Stimulated activated naive CD8-positive, alpha-beta T cell treated with anti-CD3 and anti-CD28 coated beads, Interleukin-15, Interleukin-2, amounts not matched to agents 100 U/mL and 50 U/mL, for 24 hours (primary cell): ENCODE results near the gene ZBTB2.
"Not testable (repeated sequence)": the region's sequence is repeated elsewhere in the genome, so short reads cannot be mapped to it uniquely, and the experiment has no call there.

Experiments
- ATAC-seq: fragments of 150-1000 bp; cut with Tn5 transposase; one replicate; pipeline ENCODE4 v1.10.0; 2021
- DNase-seq: peaks from one replicate; pipeline ENCODE4 v3.0.0; 2021

ZBTB2 gene

DNA sequence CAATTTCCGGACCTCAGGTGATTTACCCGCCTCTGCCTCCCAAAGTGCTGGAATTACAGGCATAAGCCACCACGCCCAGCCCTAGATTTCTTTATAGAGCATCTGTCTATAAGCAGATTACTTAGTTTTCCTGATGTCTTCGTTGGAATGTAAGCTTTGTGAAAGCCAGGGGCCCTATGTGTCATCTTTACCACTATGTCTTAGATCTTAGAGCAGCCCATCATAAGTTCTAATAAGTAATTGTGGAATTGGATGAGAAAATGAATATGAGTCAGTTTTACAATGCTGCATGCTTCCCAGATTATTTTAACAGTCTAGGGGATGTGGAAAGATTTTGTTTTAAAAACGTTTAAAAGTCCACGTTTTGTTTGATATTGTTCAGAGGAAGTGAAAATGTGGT is 9.1 kb upstream of the ZBTB2 start:
- ATAC-seq (no peak), DNase-seq (no peak)

DNA sequence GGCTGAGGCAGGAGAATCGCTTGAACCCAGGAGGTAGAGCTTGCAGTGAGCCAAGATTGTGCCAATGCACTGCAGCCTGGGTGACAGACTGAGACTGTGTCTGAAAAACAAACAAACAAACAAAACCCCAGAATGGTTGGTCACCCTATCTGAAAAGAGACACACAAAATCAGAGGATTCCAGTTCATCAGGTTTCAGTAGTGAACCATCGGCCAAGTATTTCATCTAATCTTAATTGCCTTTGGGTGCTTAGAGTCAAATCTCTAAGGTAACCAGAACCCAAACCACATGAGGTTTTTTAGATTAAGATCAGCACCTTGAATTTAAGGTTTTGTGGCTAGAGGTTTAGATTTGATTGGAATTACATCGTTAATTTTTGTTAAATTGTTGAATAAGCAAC is 8.3 kb upstream of the ZBTB2 start:
- no peak for DNase-seq
- ATAC-seq = no peak

DNA sequence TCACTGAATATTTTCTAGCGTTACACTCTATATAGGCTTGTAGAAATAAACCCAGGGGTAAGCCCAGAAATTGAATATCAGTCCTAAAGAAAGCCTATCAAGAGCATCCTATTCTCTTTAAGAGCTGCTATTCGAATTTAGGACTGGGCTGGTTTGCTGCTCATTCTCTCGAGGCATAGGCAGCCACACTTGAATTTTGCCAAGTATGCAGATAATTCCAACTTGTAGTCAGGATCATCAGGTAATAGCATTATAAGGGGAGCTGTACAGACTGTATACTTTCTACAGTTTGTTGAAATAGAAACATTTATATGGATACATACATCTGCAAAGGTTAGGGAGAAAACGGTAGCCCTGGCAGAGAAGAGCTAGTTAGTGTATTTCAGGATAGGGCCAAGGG is 2.1 kb upstream of the ZBTB2 start:
- ATAC-seq (no peak), DNase-seq (no peak)

DNA sequence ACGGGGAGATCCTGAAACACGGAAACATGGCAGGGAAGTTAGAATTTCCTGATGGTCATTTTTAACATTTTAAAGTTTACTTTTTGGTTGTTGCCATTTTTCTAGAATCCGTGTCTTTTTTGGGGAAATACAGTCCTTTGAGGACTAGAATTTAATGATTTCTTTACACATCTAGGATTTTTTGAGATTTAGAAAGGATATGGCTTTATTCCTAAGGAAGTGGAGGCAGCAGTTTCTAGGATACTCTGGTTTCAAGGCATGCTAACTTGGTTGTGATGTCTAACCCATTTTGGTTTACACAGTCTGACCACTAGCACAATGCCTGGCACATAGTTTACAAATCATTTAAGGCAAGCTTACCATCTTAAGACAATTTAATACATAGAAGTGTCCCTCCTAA is 1.1 kb upstream of the ZBTB2 start:
- no peak for DNase-seq
- ATAC-seq = no peak

DNA sequence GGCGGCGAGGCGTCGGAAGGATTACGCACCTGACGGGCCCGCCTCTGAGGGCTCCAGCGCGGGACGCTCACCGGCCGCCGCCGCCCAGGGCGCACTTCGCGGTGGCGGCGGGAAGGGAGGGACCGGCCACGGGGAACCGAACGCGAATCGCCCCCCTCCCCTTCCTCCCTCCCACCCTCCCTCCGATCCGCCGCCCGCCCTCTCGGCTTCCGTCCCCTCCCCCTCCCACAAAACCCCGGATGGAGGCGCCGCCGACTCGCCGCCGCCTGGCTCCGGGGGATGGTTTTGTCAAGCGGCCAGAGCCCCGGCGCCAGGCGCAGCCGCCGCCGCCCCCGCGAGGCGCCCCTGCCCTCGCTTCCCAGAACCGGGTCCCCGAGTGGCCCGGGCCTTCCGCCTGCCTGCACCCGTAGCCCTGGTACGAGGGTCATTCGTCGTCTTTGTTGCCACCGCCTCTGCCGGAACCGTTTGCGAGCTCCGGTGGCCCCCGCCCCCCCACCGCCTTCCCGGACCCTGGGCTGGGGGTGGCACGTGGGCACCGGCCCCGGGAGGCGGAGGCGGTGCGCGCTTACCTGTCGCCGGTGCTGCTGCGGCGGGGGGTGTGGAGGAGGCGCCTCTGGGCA is 398 bp downstream of the ZBTB2 start:
- peak; percentile 85 for DNase-seq
- ATAC-seq = peak; percentile 6

DNA sequence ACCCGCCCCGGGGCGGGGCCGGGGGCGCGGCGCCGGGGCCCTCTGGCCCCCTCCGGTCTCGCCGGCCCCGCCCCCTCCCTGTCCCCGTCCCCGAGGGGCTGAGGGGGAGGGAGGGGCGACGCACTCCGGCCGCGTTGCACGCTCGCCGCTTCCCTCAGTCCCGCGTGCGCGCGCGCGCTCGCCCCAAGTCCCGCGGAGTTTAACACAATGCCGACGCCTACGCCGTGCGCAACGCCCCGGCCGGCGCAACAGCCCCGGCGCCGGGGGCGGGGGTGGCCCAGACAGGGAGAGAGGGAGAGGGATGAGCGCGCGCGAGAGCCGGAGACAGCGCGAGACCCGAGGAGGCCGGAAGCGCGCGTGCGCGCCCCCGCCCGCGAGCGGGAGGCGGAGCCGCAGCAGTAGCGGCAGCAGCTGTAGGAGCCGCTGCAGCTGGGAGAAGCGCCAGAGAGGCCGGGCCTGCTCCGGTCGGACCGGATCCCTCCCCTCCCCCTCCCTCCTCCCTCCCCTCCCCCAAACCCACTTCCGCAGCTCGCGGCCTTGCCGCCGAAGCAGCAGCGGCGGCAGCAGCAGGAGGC is 996 bp downstream of the ZBTB2 start:
- DNase-seq = peak; percentile 98

DNA sequence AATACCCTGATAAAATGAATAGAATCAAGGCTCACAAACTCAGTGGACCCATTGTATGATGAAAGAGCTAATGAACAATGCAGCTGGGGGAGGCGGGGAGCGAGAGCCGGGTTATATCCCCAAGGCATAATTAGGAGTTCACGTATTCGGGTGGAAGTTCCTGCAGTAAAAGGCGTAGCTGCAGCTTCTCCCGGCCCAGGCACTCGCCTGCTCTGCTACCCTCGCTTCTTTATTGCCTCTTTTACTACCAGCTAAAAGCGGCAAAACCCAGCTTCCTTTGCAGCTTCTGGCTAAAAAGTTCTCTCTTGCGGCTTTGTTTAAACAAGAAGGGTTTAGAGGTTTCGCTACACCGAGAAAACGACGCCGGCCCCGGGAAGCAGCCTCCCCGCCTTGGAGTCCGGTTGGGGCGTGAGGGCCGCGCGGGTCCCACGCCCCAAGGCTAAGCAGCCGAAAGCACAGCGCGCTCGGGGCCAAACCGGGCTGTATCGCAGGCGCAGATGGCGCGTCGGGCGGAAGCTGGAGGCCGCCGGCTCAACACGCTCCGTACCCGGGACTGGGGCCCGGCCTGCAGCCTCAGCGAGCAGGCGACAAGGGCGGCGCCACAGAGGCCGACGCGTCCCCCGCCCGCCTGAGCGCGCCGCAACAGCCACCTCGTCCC is 1.6 kb downstream of the ZBTB2 start:
- DNase-seq (no peak), ATAC-seq (peak; percentile 80)

More for the DNA sequence above, 996 bp downstream of the ZBTB2 start:
- peak; percentile 85 for ATAC-seq

DNA sequence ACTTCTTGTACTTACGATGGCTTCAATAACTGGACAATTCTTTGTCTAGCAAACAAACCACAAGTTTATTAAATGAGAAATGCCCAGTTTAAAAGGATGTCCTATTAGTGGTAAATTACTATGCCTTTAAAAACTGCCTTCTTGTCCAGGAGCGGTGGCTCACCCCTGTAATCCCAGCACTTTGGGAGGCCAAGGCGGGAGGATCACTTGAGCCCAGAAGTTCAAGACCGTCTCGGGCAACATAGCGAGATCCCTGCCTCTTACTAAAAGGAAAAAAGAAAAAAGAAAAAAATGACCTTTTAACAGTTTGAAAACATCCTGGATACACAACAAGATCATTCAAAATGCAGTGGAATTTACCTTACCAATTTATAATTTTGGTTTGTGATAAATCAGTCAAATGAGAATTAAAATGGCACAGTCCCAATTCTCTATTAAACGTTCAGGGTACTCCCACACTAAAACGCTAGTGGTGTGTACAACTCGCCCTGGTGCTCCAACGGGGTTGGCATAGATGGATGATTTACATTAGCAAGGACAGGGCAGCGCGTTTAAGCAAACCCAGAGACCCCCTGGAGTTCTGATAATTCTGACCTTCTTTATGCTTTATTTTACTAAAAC is 2.3 kb downstream of the ZBTB2 start:
- DNase-seq = peak; percentile 30
- no peak for ATAC-seq

DNA sequence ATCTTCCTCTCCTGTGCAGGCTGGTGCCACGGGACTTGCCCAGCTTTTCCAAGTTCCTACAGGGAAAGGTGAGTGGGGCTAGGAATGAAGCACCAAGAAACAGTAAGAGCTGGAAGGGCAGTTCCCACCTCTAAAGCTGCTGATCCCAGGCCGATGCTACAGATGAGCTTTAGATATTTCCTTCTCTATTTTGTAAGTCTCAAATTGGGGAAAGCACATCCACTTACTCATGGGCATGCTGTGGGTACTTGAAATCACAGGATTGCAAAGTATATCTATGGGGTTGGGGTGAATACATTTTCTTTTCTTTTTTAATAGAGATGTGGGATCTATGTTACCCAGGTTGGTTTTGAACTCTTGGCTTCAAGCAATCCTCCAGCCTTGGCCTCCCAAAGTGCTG is 3.1 kb downstream of the ZBTB2 start:
- ATAC-seq = no peak
- no peak for DNase-seq

DNA sequence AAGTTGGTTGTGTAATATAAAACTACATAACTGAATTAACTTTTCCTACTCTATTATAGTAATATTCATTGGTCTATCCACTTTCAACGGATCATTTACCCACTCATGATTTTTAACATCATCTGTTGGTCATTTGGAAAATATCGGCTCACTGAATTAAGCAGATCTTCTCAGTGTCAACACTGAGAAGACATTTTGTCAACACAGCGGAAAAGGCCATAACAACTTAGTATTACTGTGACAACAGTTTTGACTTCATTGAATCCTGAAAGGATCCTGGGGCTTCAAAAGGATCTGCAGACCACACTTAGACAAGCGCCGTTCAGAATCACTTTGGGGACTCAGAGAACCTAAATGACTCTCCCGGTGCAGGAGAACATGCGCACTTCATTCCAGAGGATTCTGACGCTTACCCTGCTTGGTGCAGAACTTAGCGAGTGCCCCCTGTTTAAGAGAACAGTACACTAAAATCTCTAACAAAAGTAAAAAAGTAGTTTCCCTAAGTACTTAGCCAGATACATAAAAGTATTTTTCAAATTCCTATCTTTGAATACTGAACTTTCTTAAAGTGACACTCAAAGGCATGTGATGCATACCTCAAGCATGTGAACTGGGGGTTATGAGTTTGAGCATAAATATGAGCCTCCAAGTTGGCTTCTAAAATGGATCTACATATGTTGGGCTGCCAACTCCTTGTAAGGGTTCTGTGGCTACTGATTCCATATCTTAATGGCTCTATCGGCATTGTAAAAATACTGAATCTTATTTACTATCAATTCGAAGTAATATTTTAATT is 4.0 kb downstream of the ZBTB2 start:
- ATAC-seq = no peak
- DNase-seq = no peak

DNA sequence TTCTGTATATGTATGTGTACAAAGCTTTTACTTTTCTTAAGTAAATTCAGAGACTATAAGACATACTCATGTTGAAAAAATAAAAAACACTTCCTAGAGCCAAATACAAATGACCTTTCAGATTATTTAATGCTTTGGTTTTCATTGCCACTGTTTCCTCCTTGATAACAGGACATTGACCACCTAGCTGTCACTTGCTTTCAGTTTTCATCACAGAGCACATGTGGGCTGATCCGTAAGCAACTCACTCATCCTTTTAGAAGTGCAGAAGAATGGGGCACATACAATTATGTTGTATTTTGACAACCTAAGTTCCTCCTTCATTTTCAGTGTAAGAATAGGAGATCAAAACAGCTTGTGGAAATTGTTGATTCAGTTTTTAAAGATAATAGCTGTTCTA is 6.2 kb downstream of the ZBTB2 start:
- DNase-seq = no peak
- no peak for ATAC-seq

DNA sequence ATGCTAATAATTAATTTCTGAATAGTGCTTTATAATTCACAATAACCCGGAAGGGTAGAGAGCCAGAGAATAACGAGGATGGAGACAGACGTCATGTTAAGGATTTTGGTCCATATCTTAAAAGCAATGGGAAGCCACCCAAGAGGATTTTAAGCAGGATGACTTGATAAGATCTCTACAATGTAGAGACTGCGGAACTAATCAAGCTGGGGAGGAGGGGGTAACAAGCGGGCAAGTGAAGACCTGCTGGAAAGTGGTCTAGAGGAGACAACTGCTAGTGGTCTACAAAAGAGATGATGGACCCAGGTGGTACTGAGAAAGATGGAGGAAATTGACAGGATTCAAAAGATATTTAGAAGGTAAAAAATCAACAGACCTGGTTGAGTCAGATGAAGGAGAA is 7.2 kb downstream of the ZBTB2 start:
- ATAC-seq = no peak
- no peak for DNase-seq

DNA sequence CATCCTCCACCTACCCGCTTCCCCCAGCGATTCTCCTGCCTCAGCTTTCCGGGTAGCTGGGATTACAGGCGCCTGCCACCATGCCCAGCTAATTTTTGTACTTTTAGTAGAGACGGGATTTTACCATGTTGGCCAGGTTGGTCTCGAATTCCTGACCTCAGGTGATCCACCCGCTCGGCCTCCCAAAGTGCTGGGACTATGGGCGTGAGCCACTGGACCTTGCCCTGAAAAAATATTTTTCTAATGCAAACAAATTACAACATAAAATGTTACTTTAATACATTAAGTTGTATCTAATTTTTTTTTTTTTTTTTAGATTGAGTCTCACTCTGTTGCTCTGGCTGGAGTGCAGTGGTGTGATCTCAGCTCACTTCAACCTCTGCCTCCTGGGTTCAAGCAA is 8.7 kb downstream of the ZBTB2 start:
- ATAC-seq, DNase-seq: not testable (repeated sequence)

DNA sequence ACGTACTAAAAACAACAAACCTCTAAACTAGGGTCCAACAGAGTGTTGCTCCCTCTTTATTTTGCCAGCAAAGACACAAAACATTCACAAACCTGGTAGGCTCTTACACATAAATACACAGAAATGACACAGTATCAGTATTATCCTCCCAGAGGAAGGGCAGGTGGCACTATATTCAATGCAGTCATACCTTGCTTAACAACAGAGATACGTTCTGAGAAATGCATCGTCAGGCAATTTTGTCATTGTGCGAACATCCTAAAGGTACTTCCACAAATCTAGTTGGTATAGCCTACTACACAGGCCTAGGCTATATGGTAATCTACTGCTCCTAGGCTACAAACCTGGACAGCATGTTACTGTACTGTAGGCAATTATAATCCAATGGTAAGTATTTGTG is 9.6 kb downstream of the ZBTB2 start:
- DNase-seq (no peak), ATAC-seq (no peak)

DNA sequence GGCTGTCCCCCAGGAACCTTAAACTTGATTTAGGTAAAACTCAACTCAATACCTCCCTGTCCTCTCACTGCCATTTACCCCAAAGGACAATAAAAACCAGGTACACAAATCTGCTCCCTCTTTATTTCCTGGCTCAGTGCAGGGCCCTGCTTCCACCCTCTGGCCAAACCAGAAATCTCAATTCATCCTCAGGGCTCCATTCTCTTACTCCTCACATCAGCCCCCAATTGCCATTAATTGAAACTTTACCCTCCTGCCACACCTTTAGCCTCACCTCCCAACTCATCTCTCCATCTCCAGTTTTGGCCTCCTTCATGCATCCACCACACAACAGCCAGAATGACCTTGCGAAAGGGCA is 10.5 kb downstream of the ZBTB2 start:
- DNase-seq (no peak), ATAC-seq (peak; percentile 6)

DNA sequence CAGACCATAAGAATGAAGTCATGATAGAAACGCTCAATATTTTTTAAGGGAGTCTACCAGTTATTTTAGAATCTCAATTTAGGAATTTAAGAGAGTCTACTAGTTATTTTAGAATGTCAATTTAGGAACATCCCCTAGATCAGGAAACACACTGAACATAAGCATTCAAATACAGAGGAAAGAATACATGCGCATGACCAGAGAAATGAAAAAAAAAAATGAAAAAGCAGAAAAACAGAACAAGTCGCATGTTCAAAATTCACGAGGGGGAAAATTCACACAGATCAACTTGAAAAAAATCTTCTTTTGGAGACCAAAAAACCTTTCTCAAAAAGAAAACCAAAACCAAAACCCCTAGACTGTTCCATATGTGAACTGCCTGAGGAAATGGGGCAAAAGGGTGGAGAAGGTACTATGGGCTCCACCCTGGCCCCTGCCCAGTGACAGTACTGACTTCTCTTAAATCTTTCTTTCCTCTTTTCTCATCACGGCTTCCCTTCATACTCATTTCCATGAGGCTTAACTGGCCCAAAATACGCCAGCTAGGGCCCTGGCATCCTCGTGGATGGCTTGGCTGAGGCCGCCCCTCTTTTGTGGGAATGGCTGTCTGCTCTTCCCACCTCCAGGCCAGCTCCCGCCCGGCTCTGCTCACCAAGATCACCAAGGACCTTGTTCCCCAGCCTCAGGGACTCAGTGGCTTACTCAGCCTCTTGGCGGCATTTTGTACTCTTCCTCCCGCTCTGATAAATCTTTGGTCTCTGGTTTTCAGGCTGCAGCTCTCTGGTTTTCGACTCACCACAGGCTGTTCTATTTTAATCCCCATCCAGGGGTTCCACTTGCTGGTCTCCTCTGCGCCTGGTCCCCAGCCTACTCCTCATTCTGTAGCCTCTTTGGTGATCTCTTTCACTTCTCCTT is 11.2 kb downstream of the ZBTB2 start:
- ATAC-seq = peak; percentile 67
- peak; percentile 26 for DNase-seq

DNA sequence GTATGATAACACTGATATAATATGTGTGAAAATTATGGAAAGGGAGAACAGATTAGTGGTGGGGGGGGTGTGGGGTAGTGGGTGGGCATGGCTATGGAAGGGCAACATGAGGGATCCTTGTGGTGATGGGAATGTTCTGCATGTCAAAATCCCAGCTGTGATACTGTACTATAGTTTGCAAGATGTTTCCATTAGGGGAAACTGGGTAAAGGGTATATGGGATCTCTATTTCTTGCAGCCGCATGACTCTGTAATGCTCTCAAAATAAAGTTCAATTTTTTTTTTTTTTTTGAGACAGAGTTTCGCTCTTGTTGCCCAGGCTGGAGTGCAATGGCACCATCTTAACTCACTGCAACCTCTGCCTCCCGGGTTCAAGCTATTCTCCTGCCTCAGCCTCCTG is 14.3 kb downstream of the ZBTB2 start:
- DNase-seq = no peak
- ATAC-seq = no peak

DNA sequence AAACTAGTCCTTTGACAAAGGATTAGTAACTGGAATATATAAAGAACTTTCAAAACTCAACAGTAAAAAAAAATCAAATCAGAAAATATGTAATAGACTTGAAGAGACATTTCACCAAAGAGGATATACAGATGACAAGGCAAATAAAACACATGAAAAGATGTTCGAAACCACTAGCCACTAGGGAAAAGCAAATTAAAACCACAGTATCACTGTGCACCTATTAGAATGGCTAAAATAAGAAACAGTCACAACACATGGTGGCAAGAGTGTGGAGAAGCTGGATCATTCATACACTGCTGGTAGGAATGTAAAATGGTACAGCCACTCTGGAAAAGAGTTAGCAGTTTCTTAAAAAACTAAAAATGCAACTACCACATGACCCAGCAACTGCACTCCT is 14.9 kb downstream of the ZBTB2 start:
- ATAC-seq = no peak
- DNase-seq = no peak

DNA sequence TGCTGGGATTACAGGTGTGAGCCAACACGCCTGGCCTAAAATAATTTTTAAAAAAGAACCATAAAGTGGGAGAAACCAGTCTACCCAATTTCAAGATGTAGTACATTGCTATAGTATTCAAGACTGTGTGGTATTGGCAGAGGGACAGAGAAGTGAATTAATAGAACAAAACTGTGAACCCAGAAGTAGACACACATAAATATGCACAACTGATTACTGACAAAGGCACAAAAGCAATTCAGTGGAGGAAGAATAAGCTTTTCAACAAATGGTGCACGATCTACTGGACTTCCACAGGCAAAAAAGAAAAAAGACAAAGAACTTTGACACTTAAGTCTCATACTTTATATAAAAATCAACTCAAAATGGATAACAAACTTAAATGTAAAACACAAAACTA is 15.5 kb downstream of the ZBTB2 start:
- no peak for DNase-seq
- ATAC-seq = no peak

DNA sequence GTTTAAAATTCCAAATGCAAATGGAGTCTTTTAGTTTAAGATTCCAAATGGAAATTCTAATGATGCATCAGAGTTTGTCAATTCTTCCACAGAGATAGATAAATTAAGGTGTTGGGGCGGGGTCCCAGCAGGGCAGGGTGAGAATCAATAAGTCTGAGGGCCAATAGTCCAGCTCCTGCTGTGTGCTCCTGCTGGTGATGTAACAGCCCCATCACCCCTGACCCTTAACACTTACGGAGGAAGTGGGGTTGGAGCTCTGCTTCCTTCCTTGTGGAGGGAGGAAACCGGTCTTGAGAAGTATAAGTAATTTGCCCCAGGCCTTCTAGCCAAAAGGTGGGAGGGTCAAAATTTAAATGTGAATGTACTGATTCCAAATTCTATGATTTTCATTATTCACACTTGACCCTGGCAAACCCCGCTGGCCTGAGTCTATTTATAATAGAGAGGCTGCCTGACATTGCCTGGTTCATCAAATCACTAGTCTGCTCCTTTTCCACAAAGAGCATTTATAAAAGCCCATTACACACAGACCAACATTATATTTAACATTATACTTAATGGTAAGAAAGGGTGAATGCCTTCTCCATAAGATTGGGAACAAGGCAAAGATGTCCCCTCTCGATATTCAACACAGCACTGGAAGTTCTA is 17.2 kb downstream of the ZBTB2 start:
- DNase-seq (no peak), ATAC-seq (no peak)

DNA sequence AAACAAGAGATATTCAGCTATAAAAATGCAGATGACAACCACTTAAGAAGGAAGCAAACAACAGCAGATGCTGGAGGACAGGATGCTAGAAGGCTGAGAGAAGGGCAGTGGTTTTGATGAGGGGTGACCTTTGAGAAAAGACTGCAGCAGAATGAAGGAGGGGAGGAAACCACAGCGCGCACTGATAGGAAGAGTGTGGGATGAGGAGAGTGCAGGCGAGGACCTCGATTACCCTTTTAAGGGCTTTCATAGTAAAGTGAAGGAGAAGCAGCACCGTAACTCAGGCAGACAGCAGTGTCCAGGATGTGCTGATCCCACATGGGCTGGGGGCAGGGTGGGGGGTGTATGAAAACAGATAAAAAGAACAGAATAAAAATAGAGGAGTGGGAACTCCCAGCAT is 19.2 kb downstream of the ZBTB2 start:
- ATAC-seq (peak; percentile 90), DNase-seq (peak; percentile 52)
